ENCODE data around the gene ASXL3.

DNA sequence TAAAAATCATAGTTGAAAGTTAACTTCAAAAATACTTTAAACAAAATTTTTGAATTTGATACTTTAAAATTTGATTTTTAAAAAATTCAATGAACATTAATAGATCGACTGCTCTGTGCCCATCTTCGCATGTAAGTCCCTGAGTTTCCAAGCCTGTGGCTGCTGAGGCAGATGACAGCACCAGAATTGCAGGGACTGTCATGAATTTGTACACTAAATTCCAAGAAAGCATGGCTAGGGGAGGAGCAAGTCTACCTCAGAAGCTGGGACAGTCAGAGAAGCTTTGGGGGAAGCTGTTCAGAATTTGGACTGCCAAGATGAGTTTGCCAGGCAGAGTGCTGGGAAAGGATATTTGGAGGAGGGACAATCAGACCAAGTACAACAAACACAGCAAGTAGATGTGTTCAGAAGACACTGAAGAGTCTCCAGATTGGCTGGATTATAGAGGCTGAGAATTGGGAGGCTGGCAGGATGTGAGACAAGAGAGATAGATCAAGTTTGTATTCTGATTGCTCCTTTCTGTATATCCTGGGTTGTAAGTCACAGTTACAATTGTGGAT lies 79.0 kb downstream of the ASXL3 start:
- TF ChIP-seq, protein P1, sequence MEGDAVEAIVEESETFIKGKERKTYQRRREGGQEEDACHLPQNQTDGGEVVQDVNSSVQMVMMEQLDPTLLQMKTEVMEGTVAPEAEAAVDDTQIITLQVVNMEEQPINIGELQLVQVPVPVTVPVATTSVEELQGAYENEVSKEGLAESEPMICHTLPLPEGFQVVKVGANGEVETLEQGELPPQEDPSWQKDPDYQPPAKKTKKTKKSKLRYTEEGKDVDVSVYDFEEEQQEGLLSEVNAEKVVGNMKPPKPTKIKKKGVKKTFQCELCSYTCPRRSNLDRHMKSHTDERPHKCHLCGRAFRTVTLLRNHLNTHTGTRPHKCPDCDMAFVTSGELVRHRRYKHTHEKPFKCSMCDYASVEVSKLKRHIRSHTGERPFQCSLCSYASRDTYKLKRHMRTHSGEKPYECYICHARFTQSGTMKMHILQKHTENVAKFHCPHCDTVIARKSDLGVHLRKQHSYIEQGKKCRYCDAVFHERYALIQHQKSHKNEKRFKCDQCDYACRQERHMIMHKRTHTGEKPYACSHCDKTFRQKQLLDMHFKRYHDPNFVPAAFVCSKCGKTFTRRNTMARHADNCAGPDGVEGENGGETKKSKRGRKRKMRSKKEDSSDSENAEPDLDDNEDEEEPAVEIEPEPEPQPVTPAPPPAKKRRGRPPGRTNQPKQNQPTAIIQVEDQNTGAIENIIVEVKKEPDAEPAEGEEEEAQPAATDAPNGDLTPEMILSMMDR (IDR thresholded peaks at IDR 0.05) = no peak
- no peak for TF ChIP-seq POLR2A (IDR thresholded peaks at IDR 0.05)
